Activated CD4-positive, alpha-beta T cell treated with anti-CD3 and anti-CD28 coated beads, Interleukin-2, amount 50 U/mL, for 1 hour (primary cell): ENCODE measurements around the gene MAGEF1.
"Not testable (repeated sequence)": the region's sequence is repeated elsewhere in the genome, so short reads cannot be mapped to it uniquely, and the experiment has no call there.

Source experiments
- DNase-seq: peaks from one replicate; pipeline ENCODE4 v3.0.0-alpha.2; 2020

MAGEF1 gene

DNA sequence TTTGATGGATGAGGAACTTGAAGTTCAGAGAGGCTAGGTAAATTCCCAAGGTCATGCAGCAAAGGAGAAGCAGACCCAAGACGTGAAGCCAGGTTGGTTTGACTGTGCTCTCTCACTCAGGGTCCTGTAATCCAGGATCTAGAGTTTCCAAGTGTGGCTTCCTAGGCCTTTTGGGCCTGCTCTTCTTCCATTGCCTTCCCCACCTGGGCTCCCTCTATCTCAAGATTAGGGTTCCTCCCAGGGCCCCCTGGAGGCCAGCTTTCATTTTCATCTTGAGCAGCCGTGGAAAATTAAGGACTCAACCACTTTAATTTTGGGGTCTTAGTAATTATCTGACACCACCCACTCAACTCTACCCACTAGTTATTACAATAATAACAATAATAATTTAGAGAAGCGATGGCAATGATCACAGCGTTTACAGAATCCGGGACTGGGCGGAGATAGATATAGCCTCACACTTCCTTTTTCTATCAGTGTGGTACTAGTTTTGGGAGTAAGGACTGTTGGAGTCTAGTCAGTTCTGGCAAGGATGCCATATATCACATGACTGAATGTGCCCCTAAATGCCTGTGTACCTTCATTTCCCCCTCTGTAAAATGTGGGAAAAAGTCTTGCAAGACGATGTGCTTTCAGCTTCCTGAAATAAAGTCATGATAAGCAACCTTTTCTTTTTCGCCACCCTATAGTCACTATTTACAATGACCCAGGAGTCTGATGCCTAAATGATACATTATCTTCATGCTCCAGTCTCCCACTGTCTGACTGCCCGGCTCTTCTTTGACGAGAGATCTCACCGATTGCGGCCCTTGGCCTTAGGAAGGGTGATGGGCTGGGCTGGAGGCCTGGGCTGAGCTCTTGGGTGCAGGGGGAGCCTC lies 30.2 kb upstream of the MAGEF1 start:
- DNase-seq, result no peak

DNA sequence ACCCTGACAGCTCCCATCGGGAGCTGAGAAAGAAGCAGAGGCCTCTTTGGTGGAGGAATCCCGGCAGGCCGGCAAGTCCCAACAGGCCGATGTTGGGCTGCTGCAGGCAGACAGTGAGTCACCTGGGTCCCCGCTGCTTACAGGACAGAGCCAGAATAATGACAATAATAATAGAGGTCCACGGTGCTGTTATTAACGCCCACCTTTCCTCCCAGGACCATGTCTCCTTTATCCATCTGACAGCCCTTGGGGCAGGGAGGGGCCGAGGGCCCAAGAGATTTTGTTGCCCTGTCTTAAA lies 29.3 kb upstream of the MAGEF1 start:
- no peak for DNase-seq

DNA sequence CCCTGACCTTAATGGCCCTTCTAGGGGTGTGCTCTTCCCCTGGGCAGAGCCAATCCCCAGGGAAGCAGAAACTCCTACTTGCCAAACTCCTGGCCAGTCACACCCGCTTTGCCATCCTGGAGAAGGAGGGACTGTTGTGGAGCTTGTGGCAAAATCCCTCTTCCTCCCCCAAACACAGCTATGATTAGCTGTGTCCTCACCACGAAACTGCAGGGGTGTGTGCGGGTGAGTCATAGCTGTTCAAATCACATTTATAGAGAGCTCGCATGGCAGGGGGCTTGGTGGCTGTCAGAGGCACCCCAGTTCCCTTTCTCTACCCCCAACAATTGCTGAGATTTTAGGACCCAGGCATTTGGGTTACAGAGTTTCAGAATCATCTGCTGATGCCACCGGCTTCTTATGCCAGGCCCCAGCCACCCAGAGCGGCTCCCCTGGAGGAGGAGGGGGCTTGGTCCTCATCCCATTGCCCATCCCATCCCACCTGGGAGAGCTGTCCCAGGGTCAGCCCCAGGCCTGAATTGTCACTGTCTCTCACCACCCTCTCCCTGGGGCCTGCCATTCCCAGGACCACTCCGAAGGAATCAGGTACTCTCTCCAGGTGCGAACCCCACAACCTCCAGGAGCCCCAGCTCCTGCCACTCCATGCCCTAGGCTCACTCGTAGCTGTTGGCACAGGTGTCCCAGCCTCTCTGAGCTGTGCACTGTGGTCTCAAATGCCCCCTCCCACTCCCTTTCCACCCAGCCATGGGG lies 28.8 kb upstream of the MAGEF1 start:
- DNase-seq, result no peak

DNA sequence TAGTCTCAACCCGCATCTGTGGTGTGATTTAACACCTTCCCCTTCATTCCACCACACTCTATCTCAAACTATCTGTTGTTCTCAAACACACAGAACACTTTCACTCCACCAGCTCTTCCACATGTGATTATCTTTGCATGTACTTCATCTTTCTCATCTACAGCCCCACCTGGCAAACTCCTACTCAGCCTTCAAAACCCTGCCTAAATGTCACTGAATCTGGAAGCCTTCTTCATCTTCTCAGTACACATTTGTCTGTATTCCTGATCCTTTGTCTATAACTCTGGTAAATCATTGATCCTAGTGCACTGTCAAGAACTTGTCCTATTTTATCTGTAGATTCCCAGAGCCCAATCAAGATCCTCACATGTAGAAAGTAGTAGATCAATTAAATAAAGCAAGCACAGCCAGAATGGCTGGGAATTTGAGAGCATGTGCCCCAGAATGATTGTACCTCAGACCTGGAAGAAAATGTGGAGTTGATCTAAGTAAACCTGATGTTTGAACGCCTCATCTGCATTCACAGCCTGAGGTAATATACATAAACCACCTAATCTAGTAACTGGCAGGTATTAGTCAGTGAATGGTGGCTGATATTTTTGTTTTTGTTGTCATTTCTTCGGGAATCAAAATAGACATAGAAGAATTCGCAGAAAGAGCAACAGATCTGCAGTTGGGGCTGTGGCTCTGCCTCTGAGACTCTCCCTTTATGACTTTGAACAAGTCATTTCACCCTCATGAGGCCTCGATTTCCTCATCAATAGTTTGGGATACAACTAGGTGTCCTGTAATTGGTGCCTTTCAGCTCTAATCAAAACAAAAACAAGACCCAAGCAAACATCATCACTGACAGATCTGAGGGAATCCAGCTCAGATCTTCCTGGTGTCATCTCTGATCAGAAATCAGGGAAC lies 28.0 kb upstream of the MAGEF1 start:
- no peak for DNase-seq

DNA sequence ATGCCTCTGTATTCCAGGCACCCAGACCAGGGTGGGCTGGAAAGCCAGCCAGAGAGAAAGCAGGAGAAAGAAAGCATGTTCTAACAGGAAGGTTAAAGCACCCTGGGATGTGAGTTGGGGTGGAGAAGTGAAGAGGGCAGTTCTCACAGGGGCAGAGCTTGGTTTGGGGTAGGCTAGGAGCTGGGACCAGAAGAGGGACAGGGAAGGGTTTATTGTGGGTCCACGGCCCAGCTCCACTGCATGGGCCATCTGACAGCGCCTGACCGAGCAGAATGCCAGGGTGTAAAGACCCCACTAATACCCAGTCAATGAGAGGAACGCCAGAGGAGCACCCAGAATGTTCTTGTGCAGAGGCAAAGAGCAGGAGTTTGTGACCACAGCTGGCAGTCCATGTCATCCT lies 27.1 kb upstream of the MAGEF1 start:
- DNase-seq, result no peak

DNA sequence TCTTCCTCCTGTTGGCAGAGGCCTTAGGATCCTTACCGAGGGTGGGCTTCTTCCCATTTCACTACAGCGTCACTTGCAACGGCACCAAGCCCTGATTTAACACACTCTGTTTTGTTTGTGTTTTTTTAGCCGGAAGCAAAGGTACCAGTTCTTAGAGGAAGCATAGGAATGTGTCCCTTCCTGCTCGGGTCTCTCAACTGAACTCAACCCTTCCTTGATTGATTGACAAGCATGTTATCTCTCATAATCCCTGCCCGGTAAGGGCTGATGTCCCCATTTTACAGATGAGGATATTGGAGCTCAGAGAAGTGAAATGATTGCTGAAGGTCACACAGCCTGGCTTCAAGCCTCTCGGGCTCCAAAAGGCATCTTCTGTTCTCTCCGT lies 26.6 kb upstream of the MAGEF1 start:
- no peak for DNase-seq

DNA sequence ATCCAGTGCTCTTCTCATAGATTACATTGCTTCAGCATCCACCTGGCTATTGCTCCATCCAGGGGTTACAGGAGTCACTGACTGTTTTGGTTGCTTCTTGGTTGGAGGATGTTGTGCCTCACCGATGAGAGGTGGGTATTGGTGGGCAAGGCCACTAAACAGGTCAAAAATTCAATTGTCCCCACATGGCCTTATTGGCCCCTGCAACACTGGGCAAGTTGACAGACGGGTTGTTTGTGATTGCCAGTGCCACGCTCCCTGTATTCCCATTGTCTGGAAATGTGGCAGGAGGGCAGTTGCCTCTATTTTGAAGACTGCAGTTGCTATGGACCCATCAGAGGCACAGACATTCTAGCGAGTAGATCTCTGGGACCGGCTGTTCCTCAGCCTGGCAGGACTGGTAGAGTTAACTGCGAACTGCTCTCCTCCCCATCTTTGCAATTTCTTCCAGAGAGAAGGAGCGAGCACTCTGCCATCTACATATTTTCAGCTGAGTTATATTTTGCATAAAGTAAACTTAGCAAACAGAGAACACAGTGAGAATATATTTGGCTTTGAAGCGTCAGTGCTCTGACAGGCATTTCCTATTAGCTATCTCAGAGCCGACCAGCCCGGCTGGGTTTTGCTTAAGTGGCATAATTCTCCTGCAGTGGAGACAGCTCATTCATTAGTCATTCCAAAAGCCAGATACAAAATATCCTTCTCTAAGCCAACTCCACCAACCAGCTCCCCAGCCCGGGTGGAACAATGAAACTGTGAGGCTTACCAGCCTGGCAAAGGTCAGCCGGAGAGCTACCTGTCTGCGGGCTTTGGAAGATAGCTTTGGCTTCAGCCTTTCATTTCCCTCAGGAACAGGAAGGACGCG lies 26.0 kb upstream of the MAGEF1 start:
- DNase-seq, result no peak

DNA sequence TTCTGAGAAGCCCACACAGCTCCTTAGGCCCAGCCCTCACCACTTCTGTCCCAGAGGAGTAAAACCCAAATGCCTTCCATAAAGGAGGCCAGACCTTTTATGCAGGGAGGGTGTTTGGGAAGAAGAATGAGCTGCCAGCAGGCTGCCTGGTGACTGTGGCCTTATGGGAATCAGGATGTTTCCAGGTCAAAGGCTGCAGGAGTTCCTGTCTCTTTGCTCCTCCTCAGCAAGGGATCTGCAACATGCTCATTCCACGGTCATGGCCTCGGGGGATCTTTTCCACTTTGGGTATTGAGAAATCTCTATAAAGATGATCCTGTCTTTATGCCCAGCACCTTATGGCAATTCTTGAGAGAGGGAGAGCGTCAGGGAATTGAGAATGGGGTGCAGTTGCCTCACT lies 25.2 kb upstream of the MAGEF1 start:
- DNase-seq, result no peak

DNA sequence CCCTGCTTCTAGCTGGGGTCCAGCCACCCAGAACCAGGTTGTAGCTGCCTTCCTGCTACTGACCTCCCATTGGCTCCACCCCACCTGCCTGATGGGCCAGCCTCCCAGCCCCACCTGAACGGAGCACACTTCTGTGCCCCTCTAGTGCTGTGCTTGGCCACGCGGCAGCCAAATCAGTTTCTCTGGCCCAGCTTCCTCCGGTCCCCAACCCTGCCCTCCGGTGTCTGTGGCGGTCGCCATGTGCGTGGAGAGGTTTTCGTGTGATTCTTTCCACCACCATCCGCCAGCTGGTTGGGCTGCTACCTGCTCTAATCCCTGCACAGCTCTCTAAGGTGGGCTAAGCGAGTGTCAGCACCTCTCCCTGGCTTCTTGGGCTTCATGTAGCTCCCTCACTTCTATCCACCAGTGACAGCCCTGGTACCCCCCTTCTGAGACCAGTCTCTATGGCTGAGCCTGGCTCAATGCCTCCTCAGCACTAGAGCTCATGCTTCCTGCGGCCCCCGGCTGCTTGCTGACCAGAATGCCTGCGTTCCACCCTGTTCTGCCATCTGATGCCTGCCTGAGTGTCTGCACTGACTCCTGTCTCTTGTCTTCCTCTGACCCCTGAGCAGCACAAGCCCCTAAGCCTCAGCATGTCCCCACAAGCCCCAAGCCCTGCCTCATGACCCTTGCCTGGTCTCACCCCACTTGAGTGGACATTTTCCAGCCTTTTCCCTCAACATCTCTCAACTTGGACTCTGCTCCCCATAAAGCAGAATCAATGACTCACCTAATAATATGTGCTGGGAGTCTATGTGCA lies 23.2 kb upstream of the MAGEF1 start:
- DNase-seq, result no peak

DNA sequence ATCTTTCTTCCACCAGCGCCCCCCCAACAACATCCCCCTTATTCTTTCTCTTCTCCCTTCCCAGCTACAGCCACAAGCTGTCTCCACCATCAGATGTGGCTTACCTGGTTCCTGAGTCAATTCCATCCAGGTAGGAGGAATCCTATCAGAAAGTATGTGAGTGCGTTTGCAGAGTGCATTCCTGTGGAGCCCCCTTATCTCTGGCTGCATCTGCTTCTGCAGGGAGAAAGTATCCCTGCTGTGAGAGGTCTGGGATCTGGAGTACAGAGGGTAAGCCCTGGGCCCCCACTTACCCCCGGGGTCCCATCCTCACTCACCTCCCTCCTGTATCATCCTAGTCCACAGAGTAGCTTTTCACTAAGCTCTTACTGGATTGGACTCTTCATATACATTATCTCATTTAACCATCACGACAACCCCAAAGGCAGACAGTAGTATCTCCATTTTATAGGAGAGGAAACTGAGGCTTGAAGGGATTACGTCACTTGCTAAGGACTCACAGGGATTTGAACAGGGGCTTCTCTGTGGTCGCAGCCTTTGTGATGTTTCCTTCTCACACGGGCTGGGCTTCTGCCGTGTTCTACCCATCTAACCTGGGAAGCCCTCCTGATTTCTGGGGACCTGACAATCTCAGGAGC lies 22.2 kb upstream of the MAGEF1 start:
- no peak for DNase-seq

DNA sequence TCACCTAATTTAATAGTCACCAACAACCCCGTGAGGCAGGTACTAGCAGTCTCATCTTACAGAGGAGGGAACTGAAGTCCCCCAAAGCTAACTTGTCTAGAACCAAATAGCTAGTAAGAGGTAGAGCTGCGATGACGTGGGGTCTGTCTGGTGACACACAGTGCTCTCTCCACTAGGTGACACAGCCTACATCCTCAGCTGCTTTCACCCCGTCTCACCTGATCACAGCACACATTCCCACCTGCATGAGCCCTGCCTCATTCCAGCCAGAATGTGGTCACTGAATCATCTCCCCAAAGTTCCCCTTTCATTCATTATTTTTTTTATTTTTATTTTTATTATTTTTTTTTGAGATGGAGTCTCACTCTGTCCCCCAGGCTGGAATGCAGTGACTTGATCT lies 21.3 kb upstream of the MAGEF1 start:
- DNase-seq, result no peak

DNA sequence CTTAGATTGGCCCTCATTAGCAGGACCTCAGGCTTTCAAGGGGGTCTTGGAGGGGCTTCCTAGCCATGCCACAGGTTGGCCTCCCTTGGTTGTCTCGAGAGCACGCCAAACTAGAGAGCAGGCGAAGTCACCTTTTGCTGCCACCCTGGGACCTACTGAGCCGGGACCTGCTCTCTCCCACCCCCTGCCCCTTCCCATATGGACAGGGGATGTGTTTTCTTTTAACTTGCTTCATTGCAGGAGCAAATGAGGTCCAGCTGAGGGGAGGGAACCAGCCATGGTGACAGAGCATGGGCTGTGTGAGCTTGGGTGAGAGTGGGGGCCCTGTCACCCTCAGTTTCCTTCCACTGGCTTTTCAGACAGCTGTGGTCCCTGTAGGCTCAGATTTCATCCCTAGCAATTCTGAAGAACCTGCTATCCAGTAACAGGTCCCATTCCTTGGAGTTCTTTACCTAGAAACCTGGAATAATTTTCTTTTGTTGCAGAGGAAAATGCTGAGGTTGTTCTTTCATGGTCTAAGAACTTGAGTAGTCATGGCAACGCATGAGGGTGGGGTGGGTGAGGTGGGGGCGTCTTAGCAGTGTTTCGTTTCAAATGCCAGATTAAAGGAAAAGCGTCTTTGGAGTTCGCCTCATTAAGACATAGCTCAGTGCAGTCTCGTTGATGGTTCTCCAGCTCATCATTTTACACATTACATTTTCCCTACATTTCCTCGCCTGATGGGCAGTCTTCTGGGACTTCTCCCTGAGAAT lies 20.1 kb upstream of the MAGEF1 start:
- DNase-seq, result no peak

DNA sequence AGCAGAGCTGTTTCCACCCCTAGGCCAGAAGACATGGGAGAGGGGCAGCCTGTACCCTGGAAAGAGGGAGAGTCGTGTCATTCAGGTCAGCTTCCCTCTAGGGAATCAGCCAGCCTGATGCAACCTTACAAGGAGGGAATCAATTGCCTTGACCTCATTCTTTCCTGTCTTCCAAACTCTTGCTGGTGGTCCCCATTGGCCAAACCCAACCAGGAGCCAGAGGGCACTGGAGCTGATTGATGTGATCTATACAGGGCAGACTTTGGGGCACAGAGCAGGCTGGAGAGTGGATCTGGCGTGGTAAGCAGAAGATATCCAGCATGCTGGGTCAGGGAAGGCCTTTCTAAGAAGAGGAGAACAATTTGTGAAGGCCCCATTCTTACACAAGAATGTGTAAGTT lies 19.1 kb upstream of the MAGEF1 start:
- no peak for DNase-seq

DNA sequence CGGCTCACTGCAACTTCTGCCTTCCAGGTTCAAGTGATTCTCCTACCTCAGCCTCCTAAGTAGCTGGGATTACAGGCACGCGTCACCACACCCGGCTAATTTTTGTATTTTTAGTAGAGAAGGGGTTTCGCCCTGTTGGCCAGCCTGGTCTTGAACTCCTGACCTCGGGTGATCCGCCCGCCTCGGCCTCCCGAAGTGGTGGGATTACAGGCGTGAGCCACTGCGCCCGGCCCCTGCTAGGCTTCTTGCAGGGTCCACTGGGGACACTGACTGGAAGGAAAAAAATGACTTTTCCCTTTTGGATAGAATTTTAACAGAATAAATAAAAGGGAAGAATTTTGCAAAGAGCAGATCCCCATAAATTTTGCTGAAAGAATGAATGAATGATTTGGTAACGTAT lies 17.3 kb upstream of the MAGEF1 start:
- not testable (repeated sequence) for DNase-seq

DNA sequence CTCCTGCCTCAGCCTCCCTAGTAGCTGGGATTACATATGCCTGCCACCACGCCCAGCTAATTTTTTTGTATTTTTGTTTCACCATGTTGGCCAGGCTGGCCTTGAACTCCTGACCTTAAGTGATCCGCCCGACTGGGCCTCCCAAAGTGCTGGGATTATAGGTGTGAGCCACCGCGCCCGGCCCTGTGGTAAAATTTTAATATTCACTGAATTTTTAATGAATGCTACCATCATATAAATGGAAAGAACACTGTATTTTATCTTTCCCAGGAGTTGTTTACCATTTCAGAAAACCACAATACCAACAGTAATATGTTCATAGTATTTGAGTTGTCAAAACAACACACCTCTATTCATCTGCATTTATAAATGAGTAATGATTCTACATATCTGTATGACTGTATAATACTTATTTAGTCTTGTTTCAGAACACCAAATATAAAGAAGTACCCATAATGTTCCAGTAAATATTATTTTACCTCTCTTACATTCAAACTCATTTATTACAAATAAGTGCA lies 16.2 kb upstream of the MAGEF1 start:
- DNase-seq, result no peak

DNA sequence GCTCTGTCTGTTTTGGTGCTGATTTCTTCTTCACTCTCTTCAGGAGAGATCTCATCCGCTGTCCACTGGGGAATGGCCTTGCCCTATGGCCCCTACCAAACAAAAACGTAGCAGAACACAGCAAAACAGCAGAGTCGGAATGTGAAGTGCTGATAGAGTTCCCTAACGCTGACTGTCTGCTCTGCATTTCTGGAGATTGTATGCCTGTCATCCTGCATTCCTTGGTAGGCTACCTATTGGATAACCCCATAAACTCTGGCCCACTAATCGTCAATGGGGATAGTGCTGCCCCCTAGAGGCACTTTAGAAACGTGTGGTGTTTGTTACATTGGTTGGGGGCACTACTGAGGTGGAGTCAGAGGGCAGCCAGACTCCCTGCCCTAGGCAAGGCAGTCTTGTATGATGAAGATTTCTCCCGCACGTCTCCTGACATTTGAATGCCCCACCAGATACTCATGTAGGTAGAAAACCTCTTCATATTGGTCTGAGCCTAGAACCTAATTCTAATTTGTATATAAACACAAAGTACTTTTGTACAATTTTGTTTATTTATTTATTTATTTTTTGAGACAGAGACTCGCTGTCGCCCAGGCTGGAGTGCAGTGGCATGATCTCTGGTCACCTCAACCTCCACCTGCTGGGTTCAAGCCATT lies 15.6 kb upstream of the MAGEF1 start:
- DNase-seq, result peak; percentile 38

DNA sequence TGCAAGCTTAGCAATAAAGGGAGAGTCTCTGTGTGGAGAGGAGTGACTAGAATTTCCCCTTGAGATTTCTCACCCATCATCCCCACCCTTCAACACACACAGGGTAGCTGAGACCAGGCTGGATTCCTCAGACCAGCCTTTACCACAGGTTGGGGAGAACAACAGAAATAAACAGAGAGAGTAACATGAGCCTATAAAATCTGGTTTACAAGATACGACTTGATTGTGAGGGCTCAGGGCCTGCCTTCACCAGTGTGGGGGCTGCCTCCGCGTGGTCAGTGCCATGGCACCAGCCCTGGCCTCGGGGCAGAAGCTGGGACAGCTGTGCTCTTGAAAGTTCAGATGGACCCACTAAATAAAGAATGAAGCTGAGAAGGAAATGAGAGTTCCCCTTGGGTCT lies 14.6 kb upstream of the MAGEF1 start:
- no peak for DNase-seq

DNA sequence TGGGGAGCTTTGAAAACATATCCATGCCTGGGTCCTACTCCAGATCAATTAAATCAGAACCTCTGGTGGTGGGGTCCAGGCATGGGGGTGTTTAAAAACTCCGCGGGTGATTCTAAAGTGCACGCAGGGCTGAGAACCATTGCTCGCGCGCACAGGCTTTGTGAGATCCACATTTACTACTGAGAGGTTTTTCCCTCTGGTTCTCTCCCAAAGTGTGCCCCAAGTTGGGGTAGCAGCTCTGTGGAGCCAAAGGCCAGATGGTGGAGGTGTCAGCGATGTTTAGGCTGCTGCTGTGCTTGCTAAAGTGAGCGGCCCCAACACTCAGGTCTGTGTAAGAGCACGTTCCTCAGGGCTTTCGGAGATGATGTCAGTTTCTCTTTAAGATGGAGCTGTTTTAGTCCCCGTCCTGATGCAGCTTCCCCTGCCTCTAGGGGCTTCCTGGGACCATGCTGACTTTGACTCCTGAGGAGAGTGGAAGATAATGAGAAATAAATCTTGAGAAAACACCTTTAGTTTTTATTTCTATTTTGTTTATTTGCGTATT lies 13.4 kb upstream of the MAGEF1 start:
- no peak for DNase-seq

DNA sequence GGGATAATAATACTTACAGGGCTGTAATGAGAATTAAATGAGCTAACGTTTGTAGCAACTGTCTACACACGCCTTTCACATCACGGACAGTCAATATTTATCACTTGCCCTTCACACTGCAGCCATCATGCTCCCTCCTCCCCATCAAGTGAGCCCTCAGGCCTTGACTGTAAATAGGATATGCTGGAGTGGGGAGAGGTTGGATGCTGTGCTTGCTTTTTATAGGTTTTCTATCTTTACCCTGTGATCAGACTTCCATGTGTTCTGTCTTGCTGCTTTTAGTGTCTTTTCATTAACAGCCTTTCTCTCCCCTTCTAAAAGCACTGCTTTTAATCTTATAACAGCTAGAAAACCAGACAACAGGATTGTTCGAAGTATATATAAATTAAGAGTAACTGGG lies 12.8 kb upstream of the MAGEF1 start:
- DNase-seq, result no peak
